Smooth muscle cell (in vitro differentiated cells): Measurements from ENCODE around the gene PBRM1. TPM values are rescaled to one million over a fixed set of nuclear protein-coding genes. Genes with fewer than 3 reads are reported as not detected.

ENCODE experiments used
- DNase-seq: peaks from one replicate; lab custom pipeline; 2025; ENCODE audit not compliant: unreplicated experiment; lab: John Stamatoyannopoulos, UW
- H2AFZ ChIP-seq: fragments of 200-600 bp; sonication (generic); 2 replicates; pipeline ENCODE4 v1.6.0; 2016; ENCODE audit warnings: antibody characterized with exemption, low read depth, mild to moderate bottlenecking
- H3F3A ChIP-seq: fragments of 200-600 bp; sonication (generic); 2 replicates; pipeline ENCODE4 v1.6.0; 2017; ENCODE audit warnings: antibody characterized with exemption, low read depth
- H3K27ac ChIP-seq: fragments of 200-600 bp; sonication (generic); 2 replicates; pipeline ENCODE4 v1.5.1; 2016; ENCODE audit warnings: low read depth, mild to moderate bottlenecking
- H3K27me3 ChIP-seq: fragments of 200-600 bp; sonication (generic); 2 replicates; pipeline ENCODE4 v1.6.1; 2016; ENCODE audit warnings: low read depth, mild to moderate bottlenecking
- H3K36me3 ChIP-seq: fragments of 200-600 bp; sonication (generic); 2 replicates; pipeline ENCODE4 v1.5.1; 2016; ENCODE audit warnings: low read depth
- H3K4me1 ChIP-seq: fragments of 200-600 bp; sonication (generic); 2 replicates; pipeline ENCODE4 v1.5.1; 2016; ENCODE audit warnings: low read depth
- H3K4me2 ChIP-seq: fragments of 200-600 bp; sonication (generic); 2 replicates; pipeline ENCODE4 v1.6.0; 2016; ENCODE audit warnings: mild to moderate bottlenecking
- H3K4me3 ChIP-seq: fragments of 200-600 bp; sonication (generic); 2 replicates; pipeline ENCODE4 v1.5.1; 2016; ENCODE audit warnings: mild to moderate bottlenecking
- H3K79me2 ChIP-seq: fragments of 200-600 bp; sonication (generic); 2 replicates; pipeline ENCODE4 v1.6.0; 2016; ENCODE audit warnings: low read depth, mild to moderate bottlenecking
- H3K9ac ChIP-seq: fragments of 200-600 bp; sonication (generic); 2 replicates; pipeline ENCODE4 v1.6.0; 2016; ENCODE audit warnings: low read depth
- H3K9me3 ChIP-seq: fragments of 200-600 bp; sonication (generic); replicated peaks from 2 replicates; pipeline ENCODE4 v1.5.1; 2016; ENCODE audit warnings: low read depth
- H4K20me1 ChIP-seq: fragments of 200-600 bp; sonication (generic); 2 replicates; pipeline ENCODE4 v1.6.0; 2016; ENCODE audit warnings: low read depth
- CTCF ChIP-seq: fragments of 200-600 bp; sonication (generic); IDR thresholded peaks from 2 replicates; pipeline ENCODE4 v1.5.1; 2017; ENCODE audit warnings: borderline replicate concordance, mild to moderate bottlenecking, antibody characterized with exemption; ENCODE audit not compliant: insufficient read depth, poor library complexity, severe bottlenecking
- WGBS: methylation state at CpG from one replicate; pipeline ENCODE4 v1.1.7; 2016; ENCODE audit warnings: low lambda C conversion rate; 5-methylcytosine and 5-hydroxymethylcytosine counted together
- polyA plus RNA-seq: library from polyadenylated mRNA; unstranded; fragments of >200 nt; fragmentation: Nextera tagmentation; extraction: Ambion mirVana; gene quantifications from 2 replicates; pipeline ENCODE4 v1.2.1, GENCODE V29; 2016
- total RNA-seq: library from RNA; depleted of rRNA; stranded (reverse); fragments of >200 nt; gene quantifications from 2 replicates; pipeline ENCODE4 v1.2.3, GENCODE V29; 2014

Gene PBRM1
- total and polyA plus RNA-seq, 2 experiments from 2014 or later: 27.6 to 62.8 TPM

GRCh38 chr3:52693071-52693470 is 7.4 kb upstream of the PBRM1 start:
- H3K4me3 ChIP-seq: no peak overlapping the region
- no peak for DNase-seq
- peaks cover 14% of the 10 kb centered on the region for H4K20me1 ChIP-seq
- no peaks in the 10 kb centered on the region for H3K9me3 ChIP-seq
- peak overlapping the region; percentile 58 for H3K27ac ChIP-seq
- H3K9ac ChIP-seq: no peak overlapping the region
- no peak for TF ChIP-seq CTCF
- no peaks in the 10 kb centered on the region for H3K27me3 ChIP-seq
- peaks cover 55% of the 10 kb centered on the region for H3F3A ChIP-seq
- H3K4me2 ChIP-seq: no peak overlapping the region
- H3K4me1 ChIP-seq: peaks cover 2% of the 10 kb centered on the region
- no peak overlapping the region for H2AFZ ChIP-seq
- peaks cover 24% of the 10 kb centered on the region for H3K79me2 ChIP-seq
- H3K36me3 ChIP-seq: peaks cover 46% of the 10 kb centered on the region

GRCh38 chr3:52690560-52690959 is 4.8 kb upstream of the PBRM1 start:
- Histone ChIP-seq H3F3A (peaks cover 51% of the 10 kb centered on the region), H3K4me1 (peaks cover 16% of the 10 kb centered on the region), H3K9ac (no peak overlapping the region), H3K27ac (peak overlapping the region; percentile 58), H3K4me3 (no peak overlapping the region), H3K27me3 (no peaks in the 10 kb centered on the region), H4K20me1 (peaks cover 17% of the 10 kb centered on the region), H3K36me3 (peaks cover 40% of the 10 kb centered on the region), H3K4me2 (no peak overlapping the region), H2AFZ (no peak overlapping the region), H3K9me3 (no peaks in the 10 kb centered on the region), H3K79me2 (peaks cover 42% of the 10 kb centered on the region)
- DNase-seq: no peak
- TF ChIP-seq CTCF: no peak
- 100% methylated on average over 2 of the region's 2 CpGs for WGBS

DNA sequence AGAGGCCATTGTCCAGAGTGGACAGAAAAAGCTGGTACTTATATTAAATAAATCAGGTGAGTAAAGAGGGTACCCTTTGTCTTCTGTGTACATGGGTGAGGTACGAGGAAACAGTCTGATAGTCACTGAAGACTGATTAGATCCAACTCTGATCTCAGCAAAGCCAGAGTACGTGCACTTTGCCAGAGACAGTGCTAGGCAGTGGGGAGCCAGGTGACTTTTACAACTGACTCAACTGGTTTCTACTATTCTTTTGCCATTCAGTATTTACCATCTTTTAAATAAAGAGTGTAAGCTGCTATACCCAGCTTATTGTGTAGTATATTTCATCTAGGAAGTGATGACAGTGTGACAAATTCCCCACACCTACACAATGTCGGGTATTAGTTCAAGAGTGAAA is 3.4 kb upstream of the PBRM1 start:
- Histone ChIP-seq H3K9ac (no peak overlapping the region), H3K4me1 (peaks cover 24% of the 10 kb centered on the region), H3K4me3 (no peak overlapping the region), H3K9me3 (no peaks in the 10 kb centered on the region), H3K27ac (peak overlapping the region; percentile 96), H3K27me3 (no peaks in the 10 kb centered on the region), H3K79me2 (peaks cover 54% of the 10 kb centered on the region), H4K20me1 (peaks cover 12% of the 10 kb centered on the region), H3K36me3 (peaks cover 28% of the 10 kb centered on the region), H3K4me2 (no peak overlapping the region), H3F3A (peaks cover 39% of the 10 kb centered on the region), H2AFZ (no peak overlapping the region)
- no peak for DNase-seq
- no peak for TF ChIP-seq CTCF
- 89% methylated on average over 3 of the region's 3 CpGs for WGBS

DNA sequence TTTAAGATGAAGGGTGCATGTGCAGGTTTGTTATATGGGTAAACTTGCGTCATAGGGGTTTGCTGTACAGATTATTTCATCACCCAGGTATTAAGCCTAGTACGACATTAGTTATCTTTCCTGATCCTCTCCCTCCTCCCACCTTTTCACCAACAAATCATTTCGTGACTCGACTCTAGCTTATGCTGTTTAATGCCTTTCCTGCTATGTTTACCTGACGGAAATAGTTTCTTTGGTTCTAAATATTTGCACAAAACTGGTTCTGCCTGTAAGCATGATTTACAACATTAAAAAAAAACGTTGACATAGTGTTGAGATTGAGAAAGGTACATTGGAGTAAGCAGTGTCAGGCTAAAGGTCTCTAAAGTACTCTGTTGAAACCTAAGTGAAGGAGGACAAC is 2.6 kb upstream of the PBRM1 start:
- Histone ChIP-seq H3K4me3 (no peak overlapping the region), H3K9ac (peak overlapping the region; percentile 1), H3K27me3 (no peaks in the 10 kb centered on the region), H3K36me3 (peaks cover 24% of the 10 kb centered on the region), H3K4me1 (peaks cover 24% of the 10 kb centered on the region), H3F3A (peaks cover 31% of the 10 kb centered on the region), H2AFZ (no peak overlapping the region), H3K9me3 (no peaks in the 10 kb centered on the region), H3K79me2 (peaks cover 63% of the 10 kb centered on the region), H3K27ac (peak overlapping the region; percentile 96), H3K4me2 (no peak overlapping the region), H4K20me1 (peaks cover 8% of the 10 kb centered on the region)
- no peak for TF ChIP-seq CTCF
- DNase-seq: no peak
- 85% methylated on average over 6 of the region's 6 CpGs for WGBS
